ENCODE data around the gene CDK14.

The CDK14 gene

GRCh38 chr7:91093181-91093580 is 497.1 kb downstream of the CDK14 start:
- no peak for DNase-seq (ENCODE audit: low read depth in 2 of 2)

- DNase-seq (ENCODE audit: low read depth in 2 of 2), result no peak
Observed at GRCh38 chr7:91098566-91098965, 502.4 kb downstream of the CDK14 start.

GRCh38 chr7:91103363-91103762 is 507.2 kb downstream of the CDK14 start:
- no peak for DNase-seq (ENCODE audit: low read depth in 2 of 2)

- no peak for DNase-seq (ENCODE audit: low read depth in 2 of 2)
Observed at GRCh38 chr7:91107460-91107859, 511.3 kb downstream of the CDK14 start.

GRCh38 chr7:91109200-91109599 is 513.1 kb downstream of the CDK14 start:
- no peak for DNase-seq (ENCODE audit: low read depth in 2 of 2)

- no peak for DNase-seq (ENCODE audit: low read depth in 2 of 2)
Observed at GRCh38 chr7:91112902-91113341, 516.8 kb downstream of the CDK14 start.

GRCh38 chr7:91114232-91114631 is 518.1 kb downstream of the CDK14 start:
- DNase-seq (ENCODE audit: low read depth in 2 of 2), result no peak

- no peak for DNase-seq (ENCODE audit: low read depth in 2 of 2)
Observed at GRCh38 chr7:91126762-91127161, 530.6 kb downstream of the CDK14 start.

- DNase-seq (ENCODE audit: low read depth in 2 of 2), result no peak
Observed at GRCh38 chr7:91127325-91127724, 531.2 kb downstream of the CDK14 start.

- DNase-seq (ENCODE audit: low read depth in 2 of 2), result no peak
Observed at GRCh38 chr7:91127959-91128358, 531.8 kb downstream of the CDK14 start.

GRCh38 chr7:91128683-91129348 is 532.7 kb downstream of the CDK14 start:
- DNase-seq (ENCODE audit: low read depth in 2 of 2), result no peak

- DNase-seq (ENCODE audit: low read depth in 2 of 2), result no peak
Observed at GRCh38 chr7:91135300-91135699, 539.2 kb downstream of the CDK14 start.

GRCh38 chr7:91135703-91136430 is 539.7 kb downstream of the CDK14 start:
- DNase-seq (ENCODE audit: low read depth in 2 of 2), result no peak

GRCh38 chr7:91137153-91137787 is 541.1 kb downstream of the CDK14 start:
- DNase-seq (ENCODE audit: low read depth in 2 of 2), result no peak

GRCh38 chr7:91137788-91138368 is 541.8 kb downstream of the CDK14 start:
- no peak for DNase-seq (ENCODE audit: low read depth in 2 of 2)

- no peak for DNase-seq (ENCODE audit: low read depth in 2 of 2)
Observed at GRCh38 chr7:91140286-91140685, 544.2 kb downstream of the CDK14 start.

GRCh38 chr7:91140982-91141381 is 544.9 kb downstream of the CDK14 start:
- no peak for DNase-seq (ENCODE audit: low read depth in 2 of 2)

- DNase-seq (ENCODE audit: low read depth in 2 of 2), result no peak
Observed at GRCh38 chr7:91142743-91143142, 546.6 kb downstream of the CDK14 start.

GRCh38 chr7:91149341-91150246 is 553.5 kb downstream of the CDK14 start:
- no peak for DNase-seq (ENCODE audit: low read depth in 2 of 2)

- no peak for DNase-seq (ENCODE audit: low read depth in 2 of 2)
Observed at GRCh38 chr7:91151916-91152315, 555.8 kb downstream of the CDK14 start.
